GM19023 (cell line): Measurements from ENCODE around the gene SNRNP25.

Source experiments
- ATAC-seq: cut with Tn5 transposase; IDR thresholded peaks from one replicate; pipeline ENCODE4 v1.9.1; 2021; ENCODE audit warnings: mild to moderate bottlenecking, moderate library complexity; ENCODE audit not compliant: unreplicated experiment

SNRNP25 gene

DNA sequence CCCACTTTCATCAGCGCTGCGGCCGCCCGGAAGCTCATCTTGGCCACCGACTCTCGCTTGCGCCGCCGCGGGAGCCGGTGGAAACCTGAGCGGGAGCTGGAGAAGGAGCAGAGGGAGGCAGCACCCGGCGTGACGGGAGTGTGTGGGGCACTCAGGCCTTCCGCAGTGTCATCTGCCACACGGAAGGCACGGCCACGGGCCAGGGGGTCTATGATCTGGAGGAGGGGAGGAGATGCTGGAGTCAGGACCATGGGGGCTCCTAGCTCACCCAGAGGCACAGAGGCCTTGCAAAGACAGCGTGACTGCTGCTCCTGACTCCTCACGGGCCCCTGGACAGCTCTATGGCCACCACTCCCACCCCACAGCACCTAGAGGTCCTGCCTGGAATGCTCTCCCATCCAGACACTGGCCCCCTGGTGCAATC is 9.4 kb downstream of the SNRNP25 start:
- no peak for ATAC-seq

DNA sequence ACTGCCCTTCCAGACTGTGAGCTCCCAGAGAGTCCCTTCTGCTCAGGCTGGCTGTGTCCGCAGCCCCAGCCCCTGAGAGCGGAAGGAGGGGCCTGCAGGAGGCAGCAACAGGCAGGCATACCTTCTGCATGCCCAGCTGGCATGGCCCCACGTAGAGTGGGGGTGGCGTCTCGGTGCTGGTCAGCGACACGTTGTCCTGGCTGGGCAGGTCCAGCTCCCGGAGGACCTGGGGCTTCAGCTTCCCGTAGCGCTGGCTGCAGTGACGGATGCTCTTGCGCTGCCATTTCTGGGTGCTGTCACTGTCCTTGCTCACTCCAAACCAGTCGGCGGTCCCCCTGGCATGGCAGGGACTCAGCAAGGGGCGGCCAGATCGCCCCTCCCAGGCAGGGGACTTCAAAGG is 9.8 kb downstream of the SNRNP25 start:
- ATAC-seq = no peak

DNA sequence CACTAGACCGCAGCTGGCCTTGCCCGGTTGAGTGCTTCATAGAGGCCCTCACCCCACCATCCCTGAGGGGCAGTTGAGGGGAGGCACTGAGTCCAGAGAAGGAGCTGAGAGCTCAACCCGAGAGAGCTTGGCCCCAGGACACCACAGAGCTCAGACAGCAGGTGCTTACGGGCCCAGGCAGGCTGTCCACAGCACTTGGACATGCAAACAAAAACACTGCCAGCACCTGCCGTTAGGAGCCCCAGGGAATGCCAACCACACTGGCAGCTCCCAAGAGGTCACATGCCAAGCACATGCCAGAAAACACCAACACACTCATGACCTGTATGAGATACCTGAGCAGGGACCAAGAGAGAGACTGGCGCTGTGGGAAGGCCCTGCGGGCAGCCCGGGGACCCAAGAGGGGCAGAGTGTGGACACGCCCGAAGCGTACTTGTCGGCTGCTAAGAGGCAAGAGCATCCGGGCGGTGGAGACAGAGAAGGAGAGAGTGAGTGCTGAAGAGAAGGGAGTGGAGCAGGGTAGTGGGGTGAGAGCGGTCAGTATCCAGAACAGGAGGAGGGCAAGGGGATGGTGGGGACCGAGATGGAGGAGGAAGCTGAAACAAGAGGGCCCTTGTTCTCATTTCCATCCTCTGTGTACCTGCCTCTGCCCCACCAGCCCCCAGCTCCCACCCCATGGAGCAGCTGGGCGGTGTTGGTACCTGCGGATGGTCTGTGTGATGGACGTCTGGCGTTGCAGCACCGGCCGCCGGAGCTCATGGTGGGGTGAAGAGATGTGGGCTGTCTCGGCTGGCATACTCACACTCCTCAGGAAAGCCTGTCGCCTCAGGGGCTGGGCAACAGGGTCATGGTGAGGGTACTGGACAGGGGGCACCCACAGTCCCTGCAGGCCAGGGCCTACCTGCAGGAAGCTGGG is 10.6 kb downstream of the SNRNP25 start:
- no peak for ATAC-seq

DNA sequence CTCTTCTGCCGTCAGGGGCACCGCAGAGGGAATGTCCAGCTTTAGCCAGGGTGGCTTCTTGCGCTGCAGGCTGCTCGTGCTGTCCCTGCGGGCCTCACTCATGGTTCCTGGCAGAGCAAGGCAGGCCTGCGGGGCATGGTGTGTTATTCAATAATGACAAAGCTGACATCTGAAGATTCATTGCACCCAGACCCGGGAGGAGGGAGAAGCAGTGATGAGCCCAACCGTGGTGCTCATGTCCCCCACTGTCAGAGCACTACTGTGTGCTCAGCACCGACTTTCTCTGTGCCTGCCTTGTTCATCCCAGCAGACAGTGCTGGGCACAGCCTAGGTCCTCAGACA is 11.3 kb downstream of the SNRNP25 start:
- ATAC-seq = no peak

DNA sequence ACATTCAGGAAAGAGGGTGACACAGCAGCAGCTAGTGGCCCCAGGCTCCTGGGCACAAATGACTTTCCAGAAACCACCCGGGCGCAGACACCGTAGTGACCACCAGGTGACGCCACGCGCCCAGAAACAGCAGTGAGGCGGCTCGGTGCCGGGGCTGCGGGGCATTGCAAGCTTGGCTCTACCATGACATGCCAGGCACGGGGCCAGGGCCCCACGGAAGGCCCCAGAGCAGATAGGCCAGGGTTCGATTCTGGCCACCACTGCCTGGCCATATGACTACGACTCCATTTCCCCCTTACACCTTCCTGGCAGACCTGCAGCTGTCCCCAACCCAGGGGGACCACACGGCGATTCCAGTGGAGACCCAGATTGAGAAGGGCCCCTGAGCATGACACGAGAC is 12.1 kb downstream of the SNRNP25 start:
- ATAC-seq = no peak

DNA sequence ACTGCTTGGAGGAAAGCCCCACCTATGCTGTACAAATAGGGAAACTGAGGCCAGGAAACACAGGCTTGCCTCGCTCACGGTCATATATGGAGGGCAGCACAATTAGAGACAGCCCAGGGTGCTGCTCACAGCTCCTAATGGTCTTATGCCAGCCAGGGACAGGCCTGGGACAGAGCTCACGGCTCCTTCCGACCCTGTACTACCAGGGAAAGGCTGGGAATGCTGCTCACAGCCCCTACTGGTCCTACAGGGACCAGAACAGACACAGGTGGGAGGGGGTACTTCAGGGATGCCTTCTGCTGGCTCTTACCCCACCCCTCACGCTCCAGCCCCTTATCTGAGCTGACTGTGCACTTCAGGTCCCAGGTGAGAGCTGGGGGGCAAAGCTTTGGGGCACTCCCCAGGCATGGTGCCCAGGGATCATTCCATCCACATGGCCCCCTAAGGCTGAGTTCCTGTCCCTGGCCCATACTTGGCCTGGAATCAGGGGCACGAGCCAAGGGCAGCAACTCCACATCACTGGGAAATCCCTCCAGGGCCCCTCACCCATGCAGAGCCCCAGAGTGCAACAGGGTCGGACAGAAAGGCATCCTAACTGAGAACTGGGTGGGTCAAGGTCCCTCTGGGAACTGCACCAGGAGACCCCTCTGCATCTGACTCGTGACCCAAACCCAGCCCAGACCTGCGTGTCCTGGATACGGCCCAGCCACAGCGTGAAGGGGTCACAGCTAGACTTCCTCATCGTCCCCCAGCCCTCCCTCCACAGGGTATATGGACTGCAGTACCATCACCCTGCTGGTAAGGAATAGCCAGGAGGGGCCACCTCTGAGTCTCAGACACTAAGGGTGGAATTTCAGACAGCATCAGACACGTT is 12.9 kb downstream of the SNRNP25 start:
- no peak for ATAC-seq

DNA sequence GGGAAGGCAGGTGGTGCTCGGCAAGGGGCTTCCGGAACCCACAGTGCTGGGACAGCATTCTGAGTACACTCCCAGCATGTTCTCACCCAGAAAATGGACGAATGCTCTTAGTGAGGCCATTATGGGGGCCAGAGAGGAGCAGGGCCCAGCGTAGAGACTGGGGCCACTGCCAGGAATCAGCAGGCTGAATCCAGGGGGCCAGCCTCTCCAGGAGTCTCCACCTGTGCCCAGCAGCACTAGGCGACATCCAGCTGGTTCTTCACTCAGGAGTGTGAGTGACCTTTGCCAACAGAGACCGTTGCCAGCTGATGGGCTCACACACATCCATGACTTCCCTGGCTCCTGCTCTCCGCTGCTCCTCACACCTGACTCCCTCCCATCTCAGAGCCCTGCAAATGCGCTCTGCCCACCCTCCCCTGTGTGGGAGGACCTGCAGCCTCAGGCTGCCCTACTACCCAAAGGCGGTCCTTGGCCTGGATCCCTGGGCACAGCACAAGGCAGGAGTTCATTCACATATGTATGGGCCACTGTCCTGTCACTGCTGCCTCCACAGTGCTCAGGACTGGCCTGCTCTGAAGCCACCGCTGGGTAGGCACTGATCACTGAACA is 13.7 kb downstream of the SNRNP25 start:
- no peak for ATAC-seq

DNA sequence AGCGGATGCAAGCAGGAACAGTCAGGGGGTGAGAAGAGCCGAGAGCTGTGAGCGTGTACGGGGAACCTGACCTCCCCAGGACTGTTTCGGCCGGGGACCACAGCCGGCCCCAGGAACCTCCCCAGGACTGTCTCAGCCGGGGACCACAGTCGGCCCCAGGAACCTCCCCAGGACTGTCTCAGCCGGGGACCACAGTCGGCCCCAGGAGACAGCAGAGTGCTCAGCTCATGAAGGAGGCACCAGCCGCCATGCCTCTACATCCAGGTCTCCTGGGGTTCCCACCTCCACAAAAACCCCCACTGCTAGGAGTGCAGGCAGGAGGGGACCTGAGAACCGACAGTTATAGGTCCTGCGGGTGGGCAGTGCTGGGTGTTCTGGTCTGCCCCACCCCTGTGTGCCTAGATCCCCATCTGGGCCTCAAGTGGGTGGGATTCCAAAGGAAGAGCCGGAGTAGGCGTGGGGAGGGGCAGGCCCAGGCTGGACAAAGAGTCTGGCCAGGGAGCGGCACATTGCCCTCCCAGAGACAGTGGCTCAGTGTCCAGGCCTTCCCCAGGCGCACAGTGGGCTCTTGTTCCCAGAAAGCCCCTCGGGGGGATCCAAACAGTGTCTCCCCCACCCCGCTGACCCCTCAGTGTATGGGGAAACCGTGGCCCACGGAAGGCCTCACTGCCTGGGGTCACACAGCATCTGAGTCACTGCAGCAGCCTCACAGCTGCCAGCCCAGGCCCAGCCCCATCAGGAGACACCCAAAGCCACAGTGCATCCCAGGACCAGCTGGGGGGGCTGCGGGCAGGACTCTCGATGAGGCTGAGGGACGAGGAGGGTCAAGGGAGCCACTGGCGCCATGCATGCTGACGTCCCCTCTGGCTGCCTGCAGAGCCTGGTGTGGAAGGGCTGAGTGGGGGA is 14.5 kb downstream of the SNRNP25 start:
- no peak for ATAC-seq

DNA sequence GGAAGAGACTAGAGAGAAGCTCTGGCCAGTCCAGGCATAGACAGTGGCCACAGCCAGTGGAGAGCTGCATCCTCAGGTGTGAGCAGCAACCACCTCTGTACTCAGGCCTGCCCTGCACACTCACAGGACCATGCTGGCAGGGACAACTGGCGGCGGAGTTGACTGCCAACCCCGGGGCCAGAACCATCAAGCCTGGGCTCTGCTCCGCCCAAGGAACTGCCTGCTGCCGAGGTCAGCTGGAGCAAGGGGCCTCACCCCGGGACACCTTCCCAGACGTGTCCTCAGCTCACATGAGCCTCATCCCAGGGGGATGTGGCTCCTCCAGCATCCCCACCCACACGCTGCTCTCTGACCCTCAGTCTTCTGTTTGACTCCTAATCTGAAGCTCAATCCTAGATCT is 15.6 kb downstream of the SNRNP25 start:
- no peak for ATAC-seq

DNA sequence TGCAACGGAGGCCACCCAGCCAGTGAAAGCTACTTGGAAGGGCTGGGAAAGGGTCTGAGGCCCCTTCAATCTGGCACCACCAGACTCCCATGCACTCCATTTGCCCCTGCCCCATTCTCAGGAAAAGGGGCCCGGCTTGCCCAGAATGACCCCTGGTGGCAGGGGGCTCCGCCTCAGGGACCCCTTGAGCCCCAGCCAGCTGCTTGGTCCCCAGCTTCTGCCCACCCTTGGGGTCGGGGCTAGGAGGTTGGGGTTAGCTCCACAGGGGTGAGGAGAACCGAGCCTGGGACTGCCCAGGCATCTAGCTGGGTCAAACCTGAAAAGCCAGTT is 17.5 kb downstream of the SNRNP25 start:
- no peak for ATAC-seq

DNA sequence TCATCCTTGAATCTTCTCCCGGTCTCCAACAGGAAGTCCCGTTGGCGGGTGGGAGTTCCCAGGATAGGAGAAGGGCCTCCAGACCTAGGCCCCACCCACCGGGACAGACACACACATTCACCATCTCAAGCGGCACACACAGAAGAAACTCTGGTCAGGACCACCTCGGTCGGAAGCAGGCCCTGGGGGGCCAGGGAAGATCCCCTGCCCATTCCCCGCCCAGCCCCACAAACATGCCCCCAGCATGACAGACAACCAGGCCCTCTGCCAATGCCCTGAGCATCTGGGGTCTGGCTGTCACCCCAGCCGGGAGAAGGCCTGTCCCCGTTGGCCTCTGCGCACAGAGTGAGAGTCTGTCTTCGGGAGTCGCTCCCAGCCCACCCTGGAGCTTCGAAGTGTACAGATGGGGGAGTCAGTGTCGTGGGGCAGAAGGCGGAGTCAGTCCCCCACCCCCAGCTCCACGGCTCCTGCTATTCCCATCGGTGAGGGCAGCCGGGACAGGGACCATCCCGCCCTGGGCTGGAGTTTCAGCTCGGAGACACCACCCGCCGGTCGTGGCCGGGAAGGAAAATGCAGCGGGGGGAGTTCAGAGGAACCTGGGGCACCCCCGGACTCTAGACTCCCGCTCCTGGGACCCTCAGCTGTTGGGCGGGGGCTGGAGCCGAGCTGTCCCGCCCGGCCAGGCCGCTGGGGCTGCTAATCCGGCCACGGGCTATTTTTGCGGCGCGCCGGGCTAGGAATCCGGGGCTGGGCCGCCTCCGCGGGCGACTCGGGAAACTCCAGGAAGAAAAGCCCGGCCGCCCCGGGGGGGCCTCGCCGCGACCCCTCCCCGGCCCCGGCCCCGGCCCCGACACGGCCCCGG is 18.1 kb downstream of the SNRNP25 start:
- ATAC-seq = no peak

DNA sequence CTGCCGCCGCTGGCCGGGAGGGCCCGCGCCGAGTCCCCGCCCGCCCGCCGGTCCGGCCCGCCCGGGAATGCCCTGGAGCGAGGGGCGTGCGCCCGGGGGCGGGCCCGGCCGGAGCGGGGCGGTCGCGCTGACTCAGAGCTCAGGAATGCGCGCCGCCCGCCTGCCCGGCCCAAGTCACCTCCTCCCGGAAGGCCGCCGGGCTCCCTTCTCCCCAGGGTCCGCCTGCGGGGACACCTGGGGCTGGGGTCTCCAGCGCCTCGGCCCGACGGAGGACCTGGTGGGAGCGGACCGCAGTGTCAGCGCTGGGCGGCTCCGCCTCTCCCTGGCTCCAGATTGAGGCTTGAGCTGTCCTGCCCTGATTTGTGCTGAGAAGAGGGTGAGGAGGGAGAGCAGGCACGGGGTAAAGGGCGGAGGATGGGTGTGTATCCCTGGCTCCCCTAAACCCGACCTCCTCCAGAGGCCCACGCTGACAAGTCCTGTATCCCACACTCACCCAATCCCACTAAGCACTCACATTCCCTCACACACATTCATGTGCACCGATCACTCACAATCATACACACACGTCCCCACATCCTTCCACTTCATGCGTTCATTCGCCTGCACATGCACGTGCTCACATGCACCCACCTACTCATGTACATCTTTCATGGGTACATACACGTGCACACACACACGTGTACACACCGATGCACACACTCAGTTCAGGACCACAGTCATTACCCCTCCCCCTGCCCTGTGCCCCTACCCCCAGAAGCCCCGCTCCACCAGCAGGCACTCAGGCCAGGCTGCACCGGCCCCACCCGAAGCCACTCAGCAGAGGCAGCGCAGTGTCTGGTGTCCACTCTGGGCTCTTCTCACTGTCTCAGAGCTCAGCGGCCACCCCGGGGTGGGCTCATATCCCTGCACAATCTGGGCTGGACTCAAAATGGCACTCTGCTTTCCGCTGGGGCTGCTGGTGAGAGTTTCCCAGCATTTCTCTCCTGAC is 19.2 kb downstream of the SNRNP25 start, which contains the start of gene RHBDF1:
TSS of gene RHBDF1 (minus strand) at position 71 of the 988 bp plus-strand sequence. CDS start 7,616 bp downstream, outside the sequence.
- ATAC-seq = no peak

DNA sequence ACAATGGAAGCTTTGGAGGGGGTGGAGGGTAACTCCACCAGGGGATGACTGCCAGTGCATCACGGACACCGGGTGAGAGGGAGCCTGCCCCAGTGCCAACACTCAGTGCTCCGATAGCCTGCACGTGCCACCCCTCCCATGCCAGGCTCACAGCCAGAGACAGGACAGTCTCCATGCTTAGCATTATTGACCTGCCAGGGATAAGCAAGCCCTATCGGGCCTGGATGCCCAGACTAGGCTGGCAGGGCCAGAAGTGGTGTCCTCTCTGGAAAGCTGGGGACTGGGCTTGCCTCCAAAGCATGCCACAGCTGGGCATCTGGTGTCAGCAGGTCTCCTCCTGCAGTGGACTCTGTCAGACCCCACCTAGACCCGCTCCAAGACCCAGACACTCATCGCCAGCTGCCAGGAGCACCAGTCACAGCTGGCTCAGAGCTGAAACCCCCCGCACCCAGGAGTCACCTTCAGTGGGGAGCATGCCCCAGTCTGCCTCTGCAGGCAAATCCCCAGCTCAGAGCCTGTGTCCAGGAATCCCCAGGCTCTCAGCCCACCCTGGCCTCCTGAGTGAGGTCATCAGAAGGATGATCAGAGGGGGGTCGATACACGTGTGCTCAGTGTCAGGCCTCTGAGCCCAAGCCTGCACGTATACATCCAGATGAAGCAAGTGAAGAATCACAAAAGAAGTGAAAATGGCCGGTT is 20.6 kb downstream of the SNRNP25 start:
- ATAC-seq = no peak

DNA sequence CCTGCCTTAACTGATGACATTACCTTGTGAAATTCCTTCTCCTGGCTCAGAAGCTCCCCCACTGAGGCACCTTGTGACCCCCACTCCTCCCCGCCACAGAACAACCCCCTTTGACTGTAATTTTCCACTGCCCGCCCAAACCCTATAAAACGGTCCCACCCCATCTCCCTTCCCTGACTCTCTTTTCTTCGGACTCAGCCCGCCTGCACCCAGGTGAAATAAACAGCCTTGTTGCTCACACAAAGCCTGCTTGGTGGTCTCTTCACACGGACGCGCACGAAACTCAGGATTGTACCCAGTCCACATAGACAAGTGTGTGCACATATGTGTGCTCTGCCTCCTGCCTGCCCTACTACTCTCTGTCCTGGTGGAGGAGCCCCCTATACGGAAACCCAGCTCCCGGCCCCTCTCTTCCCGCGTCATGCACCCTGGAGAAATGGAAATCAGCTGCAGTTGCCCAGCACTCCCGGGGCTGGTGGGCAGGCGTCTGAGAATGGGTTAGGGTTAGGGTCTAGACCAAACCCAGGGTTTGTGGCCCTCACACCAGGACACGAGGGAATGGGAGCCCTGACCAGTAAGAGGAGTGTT is 21.2 kb downstream of the SNRNP25 start:
- no peak for ATAC-seq

DNA sequence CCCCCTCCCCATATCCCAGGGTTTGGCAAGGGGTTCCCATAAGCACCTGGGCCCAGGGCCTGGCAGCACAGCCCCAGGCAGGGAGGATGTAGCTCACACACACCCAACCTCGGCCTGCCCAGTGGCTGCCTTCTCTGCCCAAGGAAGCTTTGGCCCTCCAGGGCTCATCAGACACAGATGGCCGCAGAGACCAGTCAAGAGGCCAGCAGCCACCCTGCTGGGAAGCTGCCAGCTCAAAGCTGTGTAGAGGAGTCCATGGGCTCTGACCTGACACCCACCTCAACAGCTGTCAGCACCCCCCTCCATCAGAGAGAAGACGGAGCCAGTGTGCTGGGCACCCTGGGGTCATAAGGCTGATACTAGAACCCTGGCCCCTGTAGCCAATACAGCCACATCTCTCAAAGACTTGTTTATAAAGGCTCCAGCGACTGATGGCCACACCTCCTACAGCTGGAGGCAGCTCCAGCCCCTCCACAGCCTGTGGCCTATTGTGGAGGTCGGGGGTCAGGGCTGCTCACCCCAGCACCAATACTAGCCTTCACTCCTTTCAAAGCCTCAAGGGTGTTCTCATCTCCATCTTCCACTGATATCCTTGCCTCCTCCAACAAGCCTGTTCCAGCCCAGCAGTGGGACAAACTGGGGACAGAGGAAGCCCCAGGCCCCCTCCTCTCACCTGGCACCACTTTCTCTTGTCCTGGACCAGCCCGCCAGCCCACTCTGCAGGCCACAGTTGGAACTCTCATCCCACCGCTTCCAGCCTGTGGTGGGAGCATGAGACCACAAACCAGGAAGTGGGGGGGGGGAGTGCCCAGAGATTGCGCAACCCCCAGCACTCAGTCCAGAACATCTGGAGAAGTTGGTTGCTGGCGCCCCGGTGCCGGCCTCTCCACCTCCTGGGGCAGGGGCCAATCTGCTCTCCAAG is 22.2 kb downstream of the SNRNP25 start:
- no peak for ATAC-seq

DNA sequence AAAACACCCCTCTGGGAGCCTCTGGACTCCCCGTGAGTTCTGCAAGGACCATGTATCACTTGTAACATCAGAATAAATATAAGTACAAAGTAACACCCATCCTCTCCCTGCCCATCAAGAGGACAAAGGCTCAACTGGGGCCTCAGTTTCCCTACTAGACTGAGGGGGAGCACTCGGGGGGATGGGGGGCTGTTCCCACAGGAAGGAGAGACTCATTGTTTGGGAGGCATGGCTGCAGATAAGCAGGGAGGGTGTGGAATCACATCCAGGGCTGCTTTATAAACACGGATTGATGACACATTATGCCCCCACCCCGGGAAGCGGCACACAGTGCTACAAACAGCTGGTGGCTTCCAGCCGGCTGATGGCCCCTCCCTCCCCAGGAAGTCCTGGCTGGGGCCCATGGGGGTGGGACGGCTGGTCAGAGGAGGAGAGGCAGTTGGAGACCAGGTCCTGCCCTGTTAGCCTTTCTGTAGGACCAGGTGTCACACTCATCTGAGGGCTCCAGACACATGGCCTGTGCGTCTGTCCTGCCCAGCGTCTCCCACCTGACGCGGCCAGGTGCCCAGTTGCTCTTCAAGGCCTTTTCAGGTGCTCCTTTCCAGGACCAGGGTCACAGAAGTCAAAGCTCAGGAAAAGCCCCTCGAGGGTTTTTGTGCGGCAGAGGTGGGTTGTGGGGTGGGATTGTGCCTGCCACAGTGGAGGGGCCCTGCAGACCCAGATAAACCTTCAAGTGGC is 23.1 kb downstream of the SNRNP25 start:
- no peak for ATAC-seq
